AML-193 (cell line): ENCODE data around the gene NOTCH1.

Experiments
- DNase-seq, 2 experiments: peaks; one replicate each; lab custom pipeline; 2025; lab: John Stamatoyannopoulos, UW

NOTCH1 gene

DNA sequence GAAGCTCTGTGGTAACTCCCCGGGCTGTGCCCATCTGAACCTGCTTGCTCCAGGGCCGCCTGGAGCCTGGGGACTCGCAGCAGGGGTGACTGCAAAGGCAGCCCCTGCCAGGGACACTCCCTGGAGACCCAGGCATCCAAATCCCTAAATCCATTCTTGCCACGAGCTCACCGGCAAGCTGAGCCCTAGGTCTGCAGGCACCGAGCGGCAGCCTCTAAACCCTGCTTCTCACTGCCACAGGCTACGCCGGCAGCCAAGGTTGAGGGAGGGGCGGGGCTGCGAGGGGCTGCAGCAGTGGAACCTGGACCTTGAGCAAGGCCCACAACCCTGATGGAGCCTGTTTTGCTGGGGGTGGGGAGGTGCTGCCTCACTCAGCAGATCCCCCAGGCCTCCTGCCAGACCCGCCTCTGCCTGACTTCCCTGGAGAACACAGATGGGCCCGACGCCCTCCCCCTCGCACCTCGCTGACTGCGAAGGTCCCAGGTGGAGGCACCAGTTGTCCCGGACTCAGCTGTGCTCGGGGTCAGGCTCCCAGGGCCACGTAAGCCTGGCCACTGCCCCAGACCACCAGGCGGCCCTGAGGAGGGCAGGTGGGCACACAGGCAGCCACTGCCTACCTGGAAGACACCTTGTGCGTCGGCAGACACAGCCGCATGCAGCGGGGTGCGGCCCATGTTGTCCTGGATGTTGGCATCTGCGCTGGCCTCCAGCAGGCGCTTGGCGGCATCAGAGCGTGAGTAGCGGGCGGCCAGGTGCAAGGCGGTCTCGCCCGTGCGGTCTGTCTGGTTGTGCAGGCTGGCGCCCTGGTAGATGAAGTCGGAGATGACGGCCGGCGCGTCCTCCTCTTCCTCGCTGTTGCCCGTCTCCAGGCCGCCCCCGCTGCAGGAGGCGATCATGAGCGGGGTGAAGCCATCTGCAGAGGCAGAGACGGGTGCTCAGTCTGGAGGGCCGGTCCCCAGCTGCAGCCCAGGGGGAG lies 45.6 kb downstream of the NOTCH1 start:
- no peak for DNase-seq

DNA sequence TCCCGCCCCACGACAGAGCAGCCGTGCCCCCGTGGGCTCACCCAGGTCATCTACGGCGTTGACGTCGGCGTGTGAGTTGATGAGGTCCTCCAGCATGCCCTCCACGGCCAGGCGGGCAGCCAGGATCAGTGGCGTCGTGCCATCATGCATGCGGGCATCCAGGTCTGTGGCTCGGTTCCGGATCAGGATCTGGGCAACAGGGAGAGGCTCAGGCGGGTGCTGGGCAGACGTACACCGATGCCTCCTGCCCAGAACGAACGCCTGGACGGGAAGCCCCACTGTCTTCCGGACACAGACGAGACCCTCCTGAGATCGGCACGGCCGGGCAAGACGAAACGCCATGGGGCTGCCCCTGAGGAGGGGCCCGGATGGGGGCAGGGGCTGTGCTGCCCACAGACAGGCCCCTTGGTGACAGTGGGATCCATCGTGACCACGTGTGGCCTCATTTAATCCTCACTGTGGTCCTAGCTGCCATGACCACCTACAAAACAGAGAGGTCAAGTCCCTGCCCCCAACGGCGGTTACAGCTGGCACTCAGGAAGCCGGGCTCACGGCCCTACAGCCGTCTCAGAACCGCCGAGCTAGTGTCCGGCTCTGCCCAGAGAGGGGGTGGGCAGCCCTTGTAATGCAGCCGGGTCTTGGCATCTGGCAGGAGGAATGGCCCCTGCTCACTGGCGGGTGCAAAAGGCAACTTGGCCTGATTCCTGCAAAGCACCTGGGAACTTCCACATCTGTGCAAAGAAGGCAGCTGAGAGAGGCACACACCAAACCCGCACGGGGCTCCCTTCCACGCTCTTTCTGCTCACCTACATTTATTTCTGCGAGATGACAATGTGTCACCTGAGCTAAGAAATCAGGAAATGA lies 46.5 kb downstream of the NOTCH1 start:
- DNase-seq: no peak

DNA sequence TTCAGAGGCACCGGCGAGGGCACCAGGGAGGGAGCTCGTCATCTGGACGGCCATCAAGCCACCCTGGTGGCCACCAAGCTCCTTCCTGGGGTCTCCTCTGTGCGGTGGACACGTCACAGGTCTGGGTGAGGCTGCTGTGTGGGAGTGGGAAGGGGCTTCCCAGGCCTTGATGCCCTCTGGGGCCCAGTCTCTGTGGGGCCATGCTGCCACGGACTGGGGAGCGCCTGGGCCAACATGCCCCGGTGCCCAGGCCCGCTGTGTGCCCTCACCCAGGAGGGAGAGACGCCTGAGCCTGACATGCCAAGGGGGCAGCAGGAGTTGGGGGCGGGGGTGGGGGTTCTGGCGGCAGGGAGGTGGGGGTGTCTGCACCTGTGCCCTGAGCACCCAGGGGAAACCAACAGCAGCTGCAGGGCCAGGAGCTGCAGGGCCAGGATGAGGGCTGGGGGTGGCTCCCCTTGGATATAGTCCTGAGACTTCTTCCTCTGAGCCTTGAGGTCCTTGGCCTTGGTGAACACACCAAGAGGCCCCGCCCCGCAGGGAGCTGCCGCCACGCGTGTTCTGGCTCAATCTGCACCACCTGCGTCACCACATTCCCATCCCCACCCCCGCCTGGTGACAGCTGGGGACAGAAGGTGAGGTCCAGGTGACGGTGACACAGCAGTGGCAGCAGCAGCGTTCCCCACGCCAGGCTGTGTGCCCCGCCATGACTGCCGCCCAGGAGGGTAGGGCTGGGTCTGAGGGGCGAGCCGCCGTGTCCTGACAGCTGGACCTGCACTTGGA lies 47.7 kb downstream of the NOTCH1 start:
- DNase-seq: no peak

DNA sequence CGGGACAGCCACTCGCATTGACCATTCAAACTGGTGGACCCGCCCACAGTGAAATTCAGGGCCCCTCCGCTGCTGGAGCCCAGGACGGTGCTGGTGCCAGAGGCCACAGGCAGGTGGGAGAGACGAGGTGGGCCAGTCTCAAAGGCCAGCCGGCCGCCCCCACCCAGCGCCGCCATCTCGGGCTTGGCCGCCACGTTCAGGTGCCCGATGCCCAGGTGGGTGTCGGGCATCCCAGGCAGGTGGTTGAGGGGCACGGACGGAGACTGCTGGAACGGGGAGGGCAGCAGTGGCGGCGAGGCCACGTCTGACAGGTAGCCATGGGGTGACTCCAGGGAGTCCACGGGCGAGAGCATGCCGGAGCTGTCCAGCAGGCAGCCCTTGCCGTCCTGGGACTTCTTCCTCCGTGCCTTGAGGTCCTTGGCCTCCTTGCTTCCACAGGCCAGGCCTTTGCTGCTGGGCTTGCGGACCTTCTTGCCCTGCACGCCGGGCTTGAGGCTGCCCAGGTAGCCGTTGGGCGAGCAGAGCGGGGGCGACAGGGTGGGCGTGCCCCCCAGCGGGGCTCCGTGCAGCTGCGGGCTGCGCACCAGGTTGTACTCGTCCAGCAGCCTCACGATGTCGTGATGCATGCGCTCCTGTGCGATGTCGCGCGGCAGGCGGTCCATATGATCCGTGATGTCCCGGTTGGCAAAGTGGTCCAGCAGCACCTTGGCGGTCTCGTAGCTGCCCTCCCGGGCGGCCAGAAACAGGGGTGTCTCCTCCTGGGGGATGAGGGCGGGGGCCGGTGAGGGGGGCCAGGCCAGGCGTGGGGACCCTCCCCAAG lies 48.8 kb downstream of the NOTCH1 start:
- no peak for DNase-seq

DNA sequence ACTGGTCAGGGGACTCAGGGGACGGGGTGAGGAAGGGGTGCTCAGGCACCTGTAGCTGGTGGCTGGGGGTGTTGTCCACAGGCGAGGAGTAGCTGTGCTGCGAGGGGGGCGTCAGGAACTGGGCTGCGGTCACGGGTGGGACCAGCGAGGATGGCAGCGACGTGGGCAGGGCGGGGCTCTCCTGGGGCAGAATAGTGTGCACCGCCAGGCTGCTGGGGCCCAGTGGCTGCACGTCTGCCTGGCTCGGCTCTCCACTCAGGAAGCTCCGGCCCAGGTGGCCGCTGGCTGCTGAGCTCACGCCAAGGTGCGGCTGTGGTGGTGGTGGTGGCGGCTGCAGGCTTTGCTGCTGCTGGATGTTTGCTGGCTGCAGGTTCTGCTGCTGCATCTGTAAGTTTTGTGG lies 49.7 kb downstream of the NOTCH1 start:
- no peak for DNase-seq

- no peak for DNase-seq
Measured at GRCh38 chr9:136495238-136495800, 50.5 kb downstream of the NOTCH1 start.

GRCh38 chr9:136494531-136495215 lies 51.2 kb downstream of the NOTCH1 start:
- DNase-seq: no peak

DNA sequence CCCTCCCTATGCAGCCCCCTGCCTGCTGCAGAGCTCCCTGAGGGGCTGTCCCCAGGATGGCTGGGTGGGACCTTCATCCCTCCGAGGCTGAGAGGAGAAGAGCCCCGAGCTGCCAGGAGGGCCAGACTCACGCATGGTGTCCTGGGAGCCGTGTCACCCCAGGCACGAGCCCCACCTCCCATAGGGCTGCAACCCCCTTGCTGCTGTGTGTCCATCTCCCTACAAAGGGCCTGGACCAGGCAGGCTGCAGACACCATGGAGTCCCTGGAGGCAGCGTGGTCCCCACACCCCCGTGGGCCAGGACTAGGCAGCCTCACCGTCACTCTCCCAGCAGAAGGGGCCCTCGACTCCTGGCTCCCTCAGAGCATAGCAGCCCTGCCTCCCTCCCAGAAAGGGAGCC lies 51.8 kb downstream of the NOTCH1 start:
- DNase-seq: no peak

GRCh38 chr9:136493567-136493971 lies 52.3 kb downstream of the NOTCH1 start:
- DNase-seq: no peak

DNA sequence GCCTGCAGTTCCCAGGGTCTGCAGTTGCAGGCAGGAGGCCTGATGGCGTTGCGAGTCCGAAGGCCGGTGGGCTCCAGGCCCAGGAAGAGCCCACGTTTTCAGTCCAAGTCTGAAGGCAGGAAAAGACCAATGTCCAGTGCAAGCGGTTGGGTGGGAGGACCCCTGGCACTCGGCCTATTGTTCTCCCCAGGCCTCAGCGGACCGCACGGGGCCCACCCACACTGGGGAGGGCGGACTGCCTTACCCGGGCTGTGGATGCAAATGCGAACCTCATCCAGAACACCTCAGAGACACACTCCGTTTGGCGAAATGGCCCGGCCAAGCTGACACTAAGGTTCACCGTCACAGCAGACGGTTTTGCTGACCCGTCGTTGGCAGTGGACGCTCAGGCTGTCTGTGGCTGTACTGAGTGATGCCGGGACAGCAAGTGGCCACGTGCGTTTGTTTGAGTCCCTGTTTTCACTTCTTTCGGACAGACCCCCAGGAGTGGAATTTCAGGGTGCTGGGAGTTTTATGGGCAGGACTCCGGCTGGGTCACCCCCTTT lies 52.8 kb downstream of the NOTCH1 start:
- no peak for DNase-seq

GRCh38 chr9:136489731-136490130 lies 56.1 kb downstream of the NOTCH1 start:
- DNase-seq: no peak

DNA sequence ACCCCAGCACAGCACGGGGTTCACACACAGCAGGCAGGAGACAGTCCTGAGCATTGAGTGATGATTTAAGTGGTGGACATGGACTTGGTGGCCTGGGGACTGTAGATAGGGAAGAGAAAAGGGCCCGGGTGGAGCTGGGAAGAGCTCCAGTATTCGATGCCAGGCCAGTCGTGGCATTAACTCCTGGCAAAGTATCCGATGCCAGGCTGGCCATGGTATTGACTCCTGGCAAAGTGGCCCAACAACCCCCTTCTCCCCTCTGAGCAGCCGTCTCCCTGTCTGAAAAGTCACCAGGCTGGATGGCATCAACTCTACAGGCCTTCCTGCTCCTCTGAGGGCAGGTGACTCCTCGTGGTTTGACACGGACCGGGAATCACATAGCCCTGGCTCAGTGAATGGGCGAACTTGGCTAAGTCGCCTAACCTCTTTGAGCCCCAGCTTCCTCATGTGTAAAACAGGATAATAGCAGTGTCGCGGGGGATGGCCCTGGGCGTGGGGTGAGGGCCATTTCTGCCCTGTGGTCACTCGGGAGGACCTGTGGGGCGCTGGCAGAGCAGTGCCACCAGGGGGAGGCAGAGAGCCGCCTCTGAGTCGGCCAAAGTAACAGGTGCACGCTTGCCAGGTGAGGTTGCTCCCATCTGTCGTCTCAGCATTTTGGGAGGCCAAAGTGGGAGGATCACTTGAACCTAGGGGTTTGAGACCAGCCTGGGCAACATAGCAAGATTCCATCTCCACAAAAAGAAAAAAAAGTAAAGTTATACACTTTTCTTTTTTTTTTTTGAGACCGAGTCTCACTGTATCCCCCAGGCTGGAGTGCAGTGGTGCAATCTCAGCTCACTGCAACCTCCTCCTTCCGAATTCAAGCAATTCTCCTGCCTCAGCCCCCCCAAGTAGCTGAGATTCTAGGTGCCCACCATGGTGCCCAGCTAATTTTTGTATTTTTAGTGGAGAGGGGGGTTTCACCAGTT lies 57.3 kb downstream of the NOTCH1 start:
- DNase-seq: peak; percentile 1 to 30

GRCh38 chr9:136487672-136488071 lies 58.2 kb downstream of the NOTCH1 start:
- no peak for DNase-seq

- DNase-seq: no peak
Measured at GRCh38 chr9:136486823-136487620, 58.8 kb downstream of the NOTCH1 start.

DNA sequence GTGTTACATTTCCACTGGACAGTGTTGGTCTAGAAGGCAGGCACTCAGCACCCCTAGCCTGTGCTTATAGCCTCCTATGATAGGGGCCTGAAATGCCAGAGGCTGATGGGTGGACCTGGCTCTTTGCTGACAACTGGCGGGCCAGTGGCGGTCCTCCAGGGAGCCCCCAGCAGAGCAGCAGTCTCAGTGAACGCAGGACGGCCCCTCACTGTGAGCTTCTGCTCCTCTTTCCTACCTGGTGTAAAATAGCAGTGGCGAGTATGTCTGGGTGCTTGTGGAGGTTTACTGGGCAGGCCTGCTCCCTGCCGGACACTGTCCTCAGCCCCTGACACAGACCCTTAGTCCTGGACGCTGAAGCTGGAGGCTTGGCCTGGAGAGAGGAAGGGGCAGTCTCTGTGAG lies 59.7 kb downstream of the NOTCH1 start:
- DNase-seq: no peak

DNA sequence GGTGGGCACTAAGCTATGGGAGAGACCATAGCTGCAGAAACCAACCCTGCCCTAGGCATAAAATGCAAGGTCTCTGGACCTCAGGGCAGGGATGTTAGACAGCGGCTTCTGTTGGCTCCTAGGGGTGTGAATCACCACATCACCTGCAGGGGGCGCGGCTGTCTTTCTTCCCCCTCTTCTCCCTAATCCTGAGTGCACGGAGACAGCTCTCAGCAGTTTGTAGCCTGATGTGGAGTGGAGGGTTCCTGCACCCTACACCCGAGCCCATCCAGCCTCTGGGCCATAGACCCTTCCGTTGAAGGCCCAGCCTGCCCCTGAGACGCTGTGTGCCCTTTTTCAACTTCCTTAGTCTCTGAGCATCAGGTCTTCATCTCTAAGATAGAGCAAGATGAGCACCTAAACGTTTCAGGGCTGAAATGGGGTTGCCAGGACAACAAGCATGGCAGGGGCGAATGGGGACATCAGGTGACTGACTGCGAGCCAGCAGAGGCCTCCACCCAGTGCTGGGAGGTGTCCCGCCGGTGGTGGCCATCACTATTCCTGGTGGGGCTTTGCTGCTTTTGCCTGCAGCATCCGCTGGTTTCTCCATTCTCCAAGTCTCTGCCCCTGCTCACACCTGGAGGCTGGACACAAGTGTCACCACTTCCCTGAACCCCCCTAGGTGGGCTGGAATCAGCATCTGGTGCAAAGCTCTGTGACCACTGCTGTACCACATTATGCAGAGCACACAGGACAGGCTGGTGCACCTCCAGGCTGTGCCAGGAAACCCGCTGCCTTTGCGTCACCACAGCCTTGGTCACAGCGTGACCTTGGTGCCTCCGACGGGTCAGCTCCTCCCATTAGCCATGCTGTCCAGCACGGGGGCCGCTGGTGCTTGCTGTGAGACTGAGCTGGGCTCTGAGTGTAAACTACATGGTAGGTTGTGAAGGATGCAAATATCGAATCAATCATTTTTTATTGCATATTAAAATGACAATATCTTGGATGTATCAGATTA lies 60.5 kb downstream of the NOTCH1 start:
- DNase-seq: peak; percentile 58 to 69
